Effector memory CD4-positive, alpha-beta T cell (primary cell): Measurements from ENCODE around the gene RNF225.

Source experiments
- DNase-seq, 3 donors: peaks; one replicate each; pipeline ENCODE4 v3.0.0-alpha.2; 2020
- H3K27ac ChIP-seq: 2 replicates; pipeline ENCODE4 v1.7.0; 2013; ENCODE audit warnings: mild to moderate bottlenecking, low read length, moderate library complexity; ENCODE audit not compliant: insufficient read depth, poor library complexity, severe bottlenecking
- H3K27me3 ChIP-seq: replicated peaks from 2 replicates; pipeline ENCODE4 v1.7.0; 2013; ENCODE audit warnings: mild to moderate bottlenecking, low read length; ENCODE audit not compliant: insufficient read depth, control insufficient read depth, poor library complexity, severe bottlenecking
- H3K36me3 ChIP-seq: 2 replicates; pipeline ENCODE4 v1.7.0; 2013; ENCODE audit warnings: mild to moderate bottlenecking, low read length, moderate library complexity; ENCODE audit not compliant: control insufficient read depth, insufficient read depth
- H3K4me1 ChIP-seq: 2 replicates; pipeline ENCODE4 v1.7.0; 2013; ENCODE audit warnings: low read length, mild to moderate bottlenecking; ENCODE audit not compliant: control insufficient read depth, insufficient read depth, poor library complexity, severe bottlenecking
- H3K4me3 ChIP-seq: 2 replicates; pipeline ENCODE4 v1.7.0; 2013; ENCODE audit warnings: low read length, low read depth, mild to moderate bottlenecking; ENCODE audit not compliant: insufficient read depth, poor library complexity, severe bottlenecking
- H3K9me3 ChIP-seq: 2 replicates; pipeline ENCODE4 v1.7.0; 2013; ENCODE audit warnings: mild to moderate bottlenecking, low read length, moderate library complexity; ENCODE audit not compliant: control insufficient read depth

The RNF225 gene

DNA sequence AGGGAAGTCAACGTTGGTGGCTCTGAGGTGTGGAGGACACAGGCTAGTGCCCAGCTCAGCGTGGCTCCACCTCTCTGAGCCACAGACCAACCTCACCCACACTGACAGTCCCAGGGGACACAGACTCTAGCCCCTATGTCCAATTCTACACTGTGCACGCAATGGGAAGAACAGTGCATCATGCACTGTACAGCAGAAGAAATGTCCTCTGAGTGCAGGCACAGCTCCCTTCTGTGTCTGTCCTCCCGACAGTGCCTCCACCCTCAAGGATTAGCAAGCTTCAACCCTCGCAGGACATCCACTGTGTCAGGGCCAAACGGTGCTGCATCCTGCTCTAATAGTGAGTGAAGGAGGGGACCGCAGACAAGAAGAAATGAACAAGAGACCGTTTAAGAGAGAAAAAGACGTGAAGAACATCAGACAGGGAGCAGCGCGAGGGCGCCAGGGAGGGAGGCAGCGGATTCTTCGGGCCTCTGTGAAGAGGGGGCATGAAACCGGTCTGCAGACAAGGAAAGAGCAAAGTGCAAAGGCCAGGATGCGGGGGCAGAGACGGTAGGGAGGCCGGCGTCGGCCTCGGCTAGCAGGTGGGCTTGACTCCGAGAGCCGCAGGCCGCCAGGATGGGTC, 15.3 kb upstream of the RNF225 start:
- Histone ChIP-seq H3K27ac (peak overlapping the region; percentile 93), H3K4me3 (peak overlapping the region; percentile 74), H3K27me3 (no peaks in the 10 kb centered on the region), H3K4me1 (peaks cover 14% of the 10 kb centered on the region), H3K9me3 (no peaks in the 10 kb centered on the region), H3K36me3 (no peaks in the 10 kb centered on the region)
- DNase-seq = no peak

DNA sequence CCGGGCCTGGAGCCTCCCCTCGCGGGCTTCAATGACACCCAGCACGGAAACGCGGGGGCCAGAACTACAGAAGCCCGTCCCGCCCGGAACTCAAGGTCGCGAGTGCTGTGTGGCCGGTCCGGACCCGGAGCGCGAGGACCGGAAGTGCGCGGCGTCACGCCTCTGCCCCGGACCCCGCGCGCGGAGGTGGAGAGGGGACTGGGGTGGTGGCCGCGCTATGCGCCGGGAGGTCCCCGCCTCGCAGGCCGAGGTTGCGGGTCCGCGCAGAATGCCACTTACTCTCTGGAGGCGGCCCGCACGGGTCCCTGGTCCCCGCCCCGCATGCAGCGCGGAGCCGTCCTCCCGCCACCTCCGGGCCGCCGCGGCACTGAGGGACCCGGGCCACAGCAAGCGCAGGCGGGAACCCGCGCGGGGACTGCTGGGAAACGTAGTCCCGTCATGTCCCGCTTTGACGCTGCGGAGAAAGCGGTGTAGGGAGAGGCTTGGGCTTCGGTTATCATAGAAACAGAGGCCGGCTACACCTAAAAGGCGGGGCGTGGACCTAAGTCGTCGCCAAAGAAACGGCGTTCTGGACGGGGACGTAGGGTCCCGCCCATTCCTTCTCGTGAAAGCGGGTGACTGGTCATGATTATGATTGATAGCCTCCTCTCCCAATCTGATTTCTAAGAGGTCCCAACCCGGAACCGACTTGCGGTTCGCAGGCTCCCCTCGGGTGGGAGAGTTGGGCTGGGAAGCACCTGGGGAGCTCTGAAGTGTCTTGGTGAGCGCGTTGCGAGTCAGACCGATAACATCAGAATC, 14.6 kb upstream of the RNF225 start, which contains the start of gene ZNF837:
TSS of gene ZNF837 (minus strand) at position 369 of the 798 bp plus-strand sequence. CDS start 11,698 bp downstream, outside the sequence.
- DNase-seq = peak; percentile 98 to 99 (median 98)
- Histone ChIP-seq H3K27me3 (no peaks in the 10 kb centered on the region), H3K36me3 (no peaks in the 10 kb centered on the region), H3K9me3 (no peaks in the 10 kb centered on the region), H3K4me1 (peaks cover 22% of the 10 kb centered on the region), H3K4me3 (peak within 1 kb of the TSS; percentile 74), H3K27ac (peak within 1 kb of the TSS; percentile 93)

DNA sequence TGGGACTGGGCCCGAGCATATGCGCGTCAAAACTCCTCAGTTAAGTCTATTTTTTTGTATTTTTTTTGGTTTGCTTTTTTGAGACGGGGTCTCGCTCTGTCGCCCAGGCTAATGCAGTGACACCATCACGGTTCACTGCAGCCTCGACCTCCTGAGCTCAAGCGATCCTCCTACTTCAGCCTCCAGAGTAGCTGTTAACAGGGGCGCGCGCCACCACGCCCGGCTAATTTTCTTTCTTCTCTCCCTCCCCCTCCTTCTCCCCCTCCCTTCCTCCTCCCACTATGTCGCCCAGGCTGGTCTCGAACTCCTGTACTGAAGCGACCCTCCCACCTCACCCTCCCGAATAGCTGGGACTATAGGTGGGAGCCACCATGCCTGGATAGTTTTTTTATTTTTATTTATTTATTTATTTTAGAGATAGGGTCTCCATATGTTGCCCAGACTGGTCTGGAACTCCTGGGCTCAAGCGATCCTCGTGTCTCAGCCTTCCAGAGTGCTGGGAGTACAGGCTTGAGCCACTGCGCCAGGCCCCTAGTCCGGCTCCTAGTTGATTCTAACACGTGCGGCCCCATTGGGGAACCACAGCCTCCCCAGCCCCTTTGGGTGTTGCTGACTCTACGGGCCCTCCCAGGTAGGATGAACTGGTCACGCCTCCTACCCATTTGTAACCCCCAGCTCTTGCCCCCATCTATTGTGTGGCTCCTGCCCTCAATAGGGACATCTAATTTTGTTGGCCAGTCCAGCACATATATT, 13.8 kb upstream of the RNF225 start:
- Histone ChIP-seq H3K36me3 (no peaks in the 10 kb centered on the region), H3K4me3 (peak overlapping the region; percentile 51), H3K4me1 (peaks cover 29% of the 10 kb centered on the region), H3K9me3 (no peaks in the 10 kb centered on the region), H3K27ac (peak overlapping the region; percentile 93), H3K27me3 (no peaks in the 10 kb centered on the region)
- no peak for DNase-seq

DNA sequence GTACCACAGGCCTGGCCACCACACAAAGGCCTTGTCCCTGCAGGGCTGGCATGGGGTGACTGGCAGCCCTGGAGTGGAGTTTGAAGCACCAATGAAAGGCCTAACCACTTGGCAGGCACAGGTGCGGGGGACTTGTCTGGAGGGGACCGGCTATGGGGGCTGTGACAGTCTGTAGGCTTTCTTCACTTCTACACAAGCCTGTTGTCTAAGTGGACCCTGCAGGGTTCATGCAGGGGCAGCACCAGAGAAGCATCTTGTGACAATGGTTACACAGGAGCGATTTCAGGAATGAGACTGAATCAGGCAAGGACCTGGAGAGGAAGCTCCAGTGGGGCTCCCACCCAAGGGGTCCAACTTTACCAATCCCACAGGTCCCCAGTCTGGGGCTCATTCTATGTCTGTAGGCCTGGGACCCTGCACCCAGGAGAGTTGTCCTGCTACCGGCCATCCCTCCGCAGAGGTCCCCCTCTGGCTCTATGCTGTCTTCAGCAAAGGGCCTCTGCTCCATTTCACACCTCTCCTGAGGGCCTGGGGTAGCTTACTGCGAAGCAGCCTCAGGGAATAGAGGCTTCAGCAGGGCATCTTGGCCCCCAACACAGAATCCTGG, 12.4 kb upstream of the RNF225 start:
- Histone ChIP-seq H3K36me3 (no peaks in the 10 kb centered on the region), H3K27ac (no peak overlapping the region), H3K27me3 (no peaks in the 10 kb centered on the region), H3K4me3 (no peak overlapping the region), H3K9me3 (no peaks in the 10 kb centered on the region), H3K4me1 (peaks cover 40% of the 10 kb centered on the region)
- no peak for DNase-seq

DNA sequence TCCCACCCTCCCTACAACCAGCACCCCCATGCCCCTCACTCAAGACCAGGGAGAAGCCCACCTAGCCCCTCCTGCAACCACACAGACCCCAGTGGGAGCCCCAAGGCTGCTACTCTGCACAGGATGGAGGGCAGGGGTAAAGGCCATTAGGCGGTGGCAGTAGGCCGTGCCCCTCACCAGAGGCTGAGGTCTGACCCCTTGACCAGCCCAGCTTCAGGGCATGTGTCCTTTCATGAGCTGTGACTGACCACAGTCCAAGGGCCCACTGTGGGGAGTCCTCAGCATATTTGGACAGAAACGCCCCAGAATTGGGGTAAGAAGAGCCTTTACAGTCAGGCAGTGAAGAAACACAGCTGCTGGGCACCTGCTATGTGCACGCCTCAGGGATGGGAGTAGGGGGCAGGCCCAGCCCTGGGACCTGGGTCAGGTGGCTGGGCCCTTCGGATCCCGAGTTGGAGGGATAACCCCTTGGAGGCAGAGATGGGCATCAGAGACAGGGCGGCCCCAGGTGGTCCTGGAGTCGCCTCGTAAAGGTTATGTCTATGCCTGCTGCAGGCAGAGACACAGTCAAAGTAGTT, 10.1 kb upstream of the RNF225 start:
- Histone ChIP-seq H3K4me1 (peaks cover 35% of the 10 kb centered on the region), H3K9me3 (no peaks in the 10 kb centered on the region), H3K4me3 (peak overlapping the region; percentile 71), H3K27me3 (no peaks in the 10 kb centered on the region), H3K27ac (peak overlapping the region; percentile 98), H3K36me3 (peaks cover 6% of the 10 kb centered on the region)
- no peak for DNase-seq

DNA sequence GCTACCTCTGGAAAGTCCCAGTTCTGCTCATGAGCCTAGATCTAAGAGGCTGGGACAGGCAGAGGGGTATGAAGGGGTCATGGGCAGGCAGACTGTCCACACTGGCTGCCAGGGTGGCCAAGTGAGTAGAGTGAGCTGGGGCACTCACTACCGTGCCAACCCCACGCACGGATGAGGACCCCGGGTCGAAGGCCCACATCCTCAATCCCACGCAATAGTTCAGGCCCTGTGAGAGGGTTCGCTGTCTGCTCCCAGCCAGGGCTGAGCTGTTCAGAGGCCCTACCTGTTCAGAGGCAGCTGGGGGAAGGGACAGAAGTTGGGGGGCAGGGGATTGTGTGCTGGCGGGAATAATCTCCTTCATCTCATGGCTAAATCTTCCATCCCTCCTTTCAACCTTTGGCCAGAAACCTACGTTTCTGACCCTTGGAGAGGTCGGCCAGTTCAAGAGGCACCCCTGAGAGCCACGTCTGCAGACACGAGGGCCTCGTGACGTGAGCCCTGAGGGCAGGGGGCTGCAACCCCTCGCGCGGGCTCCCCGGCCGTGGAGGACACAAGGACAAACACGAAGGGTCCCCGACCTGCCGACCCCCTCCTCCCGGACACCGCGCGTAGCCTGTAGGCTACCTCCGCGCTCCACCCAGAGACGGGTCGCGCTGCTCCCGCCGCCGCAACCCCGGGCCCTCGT, 9.4 kb upstream of the RNF225 start:
- Histone ChIP-seq H3K27me3 (no peaks in the 10 kb centered on the region), H3K27ac (peak overlapping the region; percentile 98), H3K4me1 (peaks cover 32% of the 10 kb centered on the region), H3K4me3 (peak overlapping the region; percentile 71), H3K36me3 (peaks cover 10% of the 10 kb centered on the region), H3K9me3 (no peaks in the 10 kb centered on the region)
- no peak for DNase-seq

DNA sequence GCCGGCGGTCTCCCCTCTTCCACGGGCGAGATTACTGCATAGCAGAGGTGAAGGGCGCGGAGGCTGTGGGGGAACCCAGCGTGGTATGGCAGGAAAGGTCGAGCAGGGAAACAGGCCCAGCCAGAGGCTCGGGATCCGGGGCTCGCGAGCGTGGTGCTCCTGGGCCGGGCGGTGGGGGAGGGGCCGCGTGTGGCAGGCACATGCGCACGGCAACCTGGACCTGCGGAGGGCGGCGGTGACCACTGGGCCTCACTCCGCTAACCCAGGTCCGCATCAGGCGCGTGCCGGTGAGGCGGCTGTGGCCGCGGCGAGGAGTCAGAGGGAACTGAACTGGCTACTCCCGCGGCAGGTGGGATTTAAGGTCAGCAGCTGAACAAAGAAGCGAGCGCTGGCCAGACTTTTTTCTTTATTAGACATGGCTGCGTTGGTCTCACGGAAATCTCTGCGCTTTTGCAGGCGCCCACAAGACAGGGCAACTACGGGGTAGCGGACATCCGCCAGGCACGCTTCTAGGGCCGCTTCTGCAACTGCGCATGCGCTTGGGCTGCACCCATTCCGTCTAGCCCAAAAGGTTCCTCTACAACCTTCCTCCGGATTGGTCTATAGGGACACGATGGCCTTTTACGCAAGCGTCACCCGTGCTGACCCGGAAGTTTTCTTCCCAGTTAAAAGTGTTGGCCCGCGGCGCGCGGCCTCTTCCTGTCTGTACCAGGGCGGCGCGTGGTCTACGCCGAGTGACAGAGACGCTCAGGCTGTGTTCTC, 8.7 kb upstream of the RNF225 start, which contains the start of gene RPS5:
TSS of gene RPS5 (plus strand) at position 694 of the 762 bp plus-strand sequence. CDS start 869 bp downstream, outside the sequence.
- peaks cover 31% of the 10 kb centered on the region for H3K4me1 ChIP-seq
- H3K27me3 ChIP-seq = no peaks in the 10 kb centered on the region
- H3K9me3 ChIP-seq = no peaks in the 10 kb centered on the region
- H3K36me3 ChIP-seq = peaks cover 11% of the 10 kb centered on the region
- peak within 1 kb of the TSS; percentile 98 for H3K27ac ChIP-seq
- peak; percentile 95 for DNase-seq
- peak within 1 kb of the TSS; percentile 71 for H3K4me3 ChIP-seq

DNA sequence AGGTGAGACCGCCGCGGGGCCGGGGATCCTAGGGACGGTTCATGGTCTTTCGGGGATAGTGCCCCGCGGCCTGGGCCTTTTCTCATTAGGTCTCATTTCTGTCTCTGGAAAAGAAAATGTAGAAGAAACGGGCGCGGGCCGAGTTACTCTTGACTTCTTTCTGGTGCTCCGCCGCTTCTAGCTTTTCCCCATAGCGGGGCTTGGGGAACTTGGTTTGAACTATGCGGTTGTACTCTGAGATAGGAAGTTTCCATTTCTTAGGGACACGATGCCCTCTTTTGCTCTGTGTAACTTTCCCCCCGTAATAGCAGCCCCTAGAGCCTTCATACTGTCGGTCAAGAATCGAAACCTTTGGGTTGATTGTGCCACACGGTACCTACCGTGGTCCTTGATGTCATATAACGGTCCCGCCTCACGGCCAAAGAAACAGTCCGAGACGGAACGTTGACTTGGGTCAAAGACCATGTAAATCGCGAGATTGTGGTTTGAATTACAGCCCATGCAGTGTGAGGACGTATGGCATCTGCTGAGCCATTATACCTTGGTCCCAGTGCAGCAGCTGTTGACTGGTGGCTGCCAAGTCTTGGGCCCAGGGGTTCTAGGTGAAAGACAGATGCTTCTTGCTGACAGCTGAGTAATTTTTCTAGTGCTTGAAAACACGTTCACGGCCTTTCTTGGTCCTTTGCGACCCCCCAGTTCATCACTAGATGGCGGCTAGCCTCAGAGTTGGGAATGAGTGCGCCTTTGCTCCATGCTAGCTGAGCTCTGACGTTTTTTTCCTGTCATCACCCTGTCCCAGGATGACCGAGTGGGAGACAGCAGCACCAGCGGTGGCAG, 7.9 kb upstream of the RNF225 start:
- no peak for DNase-seq
- Histone ChIP-seq H3K4me3 (peak overlapping the region; percentile 71), H3K27ac (peak overlapping the region; percentile 98), H3K4me1 (peaks cover 26% of the 10 kb centered on the region), H3K27me3 (no peaks in the 10 kb centered on the region), H3K9me3 (no peaks in the 10 kb centered on the region), H3K36me3 (peaks cover 15% of the 10 kb centered on the region)
